HCT116 (cell line): ENCODE data around the gene MGAT4A. TPM values are rescaled to one million over a fixed set of nuclear protein-coding genes. Genes with fewer than 3 reads are reported as not detected.

ENCODE experiments used
- ATAC-seq: fragments of 200-7000 bp; cut with Tn5 transposase; 2 replicates; pipeline ENCODE4 v1.9.1; 2020; ENCODE audit warnings: mild to moderate bottlenecking, moderate library complexity
- BruUV-seq: library from RNA; stranded (reverse); fragments of 400-500 nt; replicated peaks from 2 replicates; lab custom pipeline; 2021; lab: Mats Ljungman, UMichigan
- CTCF ChIA-PET: fragments of 300-600 bp; sonication (Branson Sonifier 250); formaldehyde crosslinking; loops from one replicate; lab custom pipeline; 2021; ENCODE audit warnings: antibody characterized with exemption; lab: Charles Lee
- POLR2A ChIA-PET: fragments of 300-600, 350-600 bp; sonication (Branson Sonifier 250); formaldehyde crosslinking; loops from one replicate; lab custom pipeline; 2021; ENCODE audit warnings: antibody characterized with exemption; lab: Charles Lee
- RAD21 ChIA-PET, 2 experiments: fragments of 300-600 bp; sonication (Branson Sonifier 250); formaldehyde crosslinking; loops; one replicate each; lab custom pipeline; 2023; ENCODE audit warnings: low total read pairs in 2 of 2; ENCODE audit not compliant: uncharacterized antibody in 2 of 2, unreplicated experiment in 2 of 2, low non-redundant PET in 1 of 2; lab: Charles Lee
- DNase-seq: peaks from one replicate; pipeline ENCODE4 v3.0.0-alpha.2; 2010; ENCODE audit warnings: low read depth, low spot score
- H2AFZ ChIP-seq: fragments of 200-600 bp; shearing (Covaris generic), sonication (generic); 2 replicates; pipeline ENCODE4 v1.6.1; 2017; ENCODE audit warnings: low read depth, mixed run types, mixed read lengths, antibody characterized with exemption, low read length; ENCODE audit not compliant: poor library complexity, severe bottlenecking
- H3K27ac ChIP-seq: 2 replicates; pipeline ENCODE4 v1.5.1; 2012; ENCODE audit warnings: low read depth, low read length
- H3K27me3 ChIP-seq: fragments of 200-600 bp; sonication (generic); 2 replicates; pipeline ENCODE4 v1.6.1; 2016; ENCODE audit warnings: mixed run types, low read length, mixed read lengths; ENCODE audit not compliant: insufficient read depth
- H3K36me3 ChIP-seq, 2 experiments: fragments of 200-500 bp in 1 of 2; fragments of 200-600 bp in 1 of 2; sonication (Bioruptor generic) in 1 of 2; sonication (generic) in 1 of 2; 2 replicates each; pipeline versions ENCODE4 v1.5.1 to v1.6.1; 2014 to 2016; ENCODE audit warnings: low read length in 2 of 2, inconsistent platforms in 1 of 2, mixed read lengths in 1 of 2, mixed run types in 1 of 2; ENCODE audit not compliant: insufficient read depth in 2 of 2, control insufficient read depth in 1 of 2
- H3K4me1 ChIP-seq, 2 experiments: fragments of 200-600 bp in 1 of 2; sonication (generic) in 1 of 2; 2 replicates each; pipeline versions ENCODE4 v1.5.1 to v1.6.1; 2012 to 2017; ENCODE audit warnings: low read length in 2 of 2, inconsistent platforms in 1 of 2, mild to moderate bottlenecking in 1 of 2, mixed read lengths in 1 of 2, mixed run types in 1 of 2, moderate library complexity in 1 of 2; ENCODE audit not compliant: insufficient read depth in 2 of 2, control insufficient read depth in 1 of 2
- H3K4me2 ChIP-seq: fragments of 200-600 bp; sonication (generic); 2 replicates; pipeline ENCODE4 v1.6.1; 2017; ENCODE audit warnings: mixed run types, low read length, mixed read lengths
- H3K4me3 ChIP-seq, 2 experiments: fragments of 200-600 bp in 1 of 2; sonication (generic) in 1 of 2; replicated peaks in 1 of 2; 2 replicates each; pipeline ENCODE4 v1.5.1; 2011 to 2016; ENCODE audit warnings: low read length in 2 of 2, control low read depth in 1 of 2, low read depth in 1 of 2, mild to moderate bottlenecking in 1 of 2, mixed read lengths in 1 of 2, mixed run types in 1 of 2
- H3K79me2 ChIP-seq: fragments of 200-600 bp; sonication (generic); 2 replicates; pipeline ENCODE4 v1.6.1; 2017; ENCODE audit warnings: mild to moderate bottlenecking, mixed run types, low read length, moderate library complexity, mixed read lengths; ENCODE audit not compliant: insufficient read depth
- H3K9ac ChIP-seq: fragments of 200-600 bp; sonication (generic); 2 replicates; pipeline ENCODE4 v1.6.1; 2016; ENCODE audit warnings: low read length, mixed read lengths
- H3K9me2 ChIP-seq: fragments of 200-600 bp; sonication (generic), shearing (Covaris generic); 2 replicates; pipeline ENCODE4 v1.6.1; 2017; ENCODE audit warnings: mixed run types, mild to moderate bottlenecking, moderate library complexity; ENCODE audit not compliant: insufficient read depth
- H3K9me3 ChIP-seq, 2 experiments: fragments of 200-500 bp in 1 of 2; fragments of 200-600 bp in 1 of 2; sonication (Bioruptor generic) in 1 of 2; sonication (generic) in 1 of 2; 2 replicates each; pipeline ENCODE4 v1.6.1; 2014 to 2017; ENCODE audit warnings: low read length in 2 of 2, mixed read lengths in 2 of 2, inconsistent platforms in 1 of 2, low read depth in 1 of 2, mild to moderate bottlenecking in 1 of 2, mixed run types in 1 of 2, moderate library complexity in 1 of 2; ENCODE audit not compliant: control insufficient read depth in 1 of 2, insufficient read depth in 1 of 2
- H4K20me1 ChIP-seq: fragments of 200-600 bp; sonication (generic), shearing (Covaris generic); 2 replicates; pipeline ENCODE4 v1.6.1; 2017; ENCODE audit warnings: mixed run types, mild to moderate bottlenecking, moderate library complexity; ENCODE audit not compliant: insufficient read depth
- CEBPB ChIP-seq: IDR thresholded peaks from 2 replicates; pipeline ENCODE4 v1.6.1; 2012; ENCODE audit warnings: low read depth
- EGR1 ChIP-seq: IDR thresholded peaks from 2 replicates; pipeline ENCODE4 v1.6.1; 2012; ENCODE audit warnings: low read depth
- ELF1 ChIP-seq: IDR thresholded peaks from 2 replicates; pipeline ENCODE4 v1.6.1; 2012; ENCODE audit warnings: low read depth, borderline replicate concordance
- EZH2 ChIP-seq: fragments of 200-600 bp; sonication (generic); IDR thresholded peaks from 2 replicates; pipeline ENCODE4 v1.6.1; 2017; ENCODE audit warnings: antibody characterized with exemption, mixed run types
- JUND ChIP-seq: IDR thresholded peaks from 2 replicates; pipeline ENCODE4 v1.6.1; 2012
- POLR2A ChIP-seq: IDR thresholded peaks from 2 replicates; pipeline ENCODE4 v1.7.0; 2011; ENCODE audit warnings: borderline replicate concordance; ENCODE audit not compliant: insufficient read depth, insufficient read length; ENCODE audit errors: extremely low read depth
- POLR2AphosphoS5 ChIP-seq: IDR thresholded peaks from 2 replicates; pipeline ENCODE4 v1.6.1; 2011; ENCODE audit warnings: mild to moderate bottlenecking, low read depth, low read length, moderate library complexity
- RAD21 ChIP-seq: IDR thresholded peaks from 2 replicates; pipeline ENCODE4 v1.6.1; 2012; ENCODE audit warnings: low read depth, mild to moderate bottlenecking
- SIN3A ChIP-seq: IDR thresholded peaks from 2 replicates; pipeline ENCODE4 v1.6.1; 2012; ENCODE audit warnings: low read depth
- SP1 ChIP-seq: IDR thresholded peaks from 2 replicates; pipeline ENCODE4 v1.6.1; 2012; ENCODE audit warnings: low read depth
- SRF ChIP-seq: IDR thresholded peaks from 2 replicates; pipeline ENCODE4 v1.6.1; 2012; ENCODE audit warnings: low read depth
- TCF7L2 ChIP-seq: IDR thresholded peaks from 2 replicates; pipeline ENCODE4 v1.7.0; 2011; ENCODE audit warnings: borderline replicate concordance, inconsistent platforms; ENCODE audit not compliant: insufficient read depth, insufficient read length; ENCODE audit errors: extremely low read depth
- YY1 ChIP-seq: IDR thresholded peaks from 2 replicates; pipeline ENCODE4 v1.6.1; 2011; ENCODE audit warnings: low read length, low read depth, moderate library complexity, mild to moderate bottlenecking; ENCODE audit not compliant: insufficient replicate concordance; ENCODE audit errors: extremely low read depth
- ZFX ChIP-seq: fragments of 450-650 bp; IDR thresholded peaks from 2 replicates; pipeline ENCODE4 v1.6.1; 2017
- intact Hi-C: fragments of 100-400 bp; cut with micrococcal nuclease; formaldehyde crosslinking; loops from 2 replicates; pipeline ENCODE4 v1.10.0; 2022
- total RNA-seq: library from RNA; stranded (reverse); gene quantifications from one replicate; pipeline ENCODE4 v1.2.1, GENCODE V29; 2021; ENCODE audit not compliant: unreplicated experiment
- TF ChIP-seq, protein P1 (sequence below): IDR thresholded peaks from 2 replicates; pipeline ENCODE4 v1.6.1; 2012; ENCODE audit warnings: low read depth
- TF ChIP-seq, protein P2 (sequence below): IDR thresholded peaks from 2 replicates; pipeline ENCODE4 v1.6.1; 2012
- TF ChIP-seq, protein P3 (sequence below): IDR thresholded peaks from 2 replicates; pipeline ENCODE4 v1.6.1; 2012

Gene MGAT4A
- total RNA-seq, 1 experiment from 2014 or later, result 10.2 TPM

DNA sequence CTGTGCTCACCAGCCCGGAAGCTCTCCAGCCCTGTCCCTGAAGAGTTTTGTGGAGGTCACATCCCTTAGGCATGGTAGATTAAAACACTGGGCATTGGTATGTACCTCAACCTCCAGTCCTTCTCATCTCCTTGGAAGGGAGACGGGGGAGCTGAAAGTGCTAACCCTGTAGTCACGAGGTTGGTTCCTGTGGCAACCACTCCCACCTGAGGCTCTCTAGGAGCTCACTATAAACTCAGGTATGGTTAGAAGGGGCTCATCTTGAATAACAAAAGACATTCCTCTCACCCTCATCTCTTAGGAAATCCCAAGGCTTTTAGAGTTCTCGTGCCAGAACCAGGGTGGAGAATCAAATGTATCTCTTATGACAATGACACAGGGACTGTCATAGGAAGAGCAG lies 43.0 kb upstream of the MGAT4A start:
- no peaks in the 10 kb centered on the region for H3K79me2 ChIP-seq
- H3K27me3 ChIP-seq, result no peaks in the 10 kb centered on the region
- BruUV-seq, result no TSS peak
- CTCF ChIA-PET, result no interaction called here
- intact Hi-C loops, result no loop called here
- DNase-seq, result no peak
- RAD21 ChIA-PET, result no interaction called here
- no peak for ATAC-seq
- POLR2A ChIA-PET, result no interaction called here
- H2AFZ ChIP-seq, result no peak overlapping the region
- no peak overlapping the region for H3K4me3 ChIP-seq
- no peak overlapping the region for H3K9ac ChIP-seq
- no peak for TF ChIP-seq POLR2AphosphoS5
- TF ChIP-seq TCF7L2, result no peak
- TF ChIP-seq EGR1, result no peak
- TF ChIP-seq POLR2A, result no peak
- TF ChIP-seq RAD21, result no peak
- TF ChIP-seq ELF1, result no peak
- TF ChIP-seq EZH2, result no peak
- TF ChIP-seq SRF, result no peak
- TF ChIP-seq SP1, result no peak
- TF ChIP-seq SIN3A, result no peak
- TF ChIP-seq YY1, result no peak
- no peak for TF ChIP-seq CEBPB
- TF ChIP-seq, protein P1, sequence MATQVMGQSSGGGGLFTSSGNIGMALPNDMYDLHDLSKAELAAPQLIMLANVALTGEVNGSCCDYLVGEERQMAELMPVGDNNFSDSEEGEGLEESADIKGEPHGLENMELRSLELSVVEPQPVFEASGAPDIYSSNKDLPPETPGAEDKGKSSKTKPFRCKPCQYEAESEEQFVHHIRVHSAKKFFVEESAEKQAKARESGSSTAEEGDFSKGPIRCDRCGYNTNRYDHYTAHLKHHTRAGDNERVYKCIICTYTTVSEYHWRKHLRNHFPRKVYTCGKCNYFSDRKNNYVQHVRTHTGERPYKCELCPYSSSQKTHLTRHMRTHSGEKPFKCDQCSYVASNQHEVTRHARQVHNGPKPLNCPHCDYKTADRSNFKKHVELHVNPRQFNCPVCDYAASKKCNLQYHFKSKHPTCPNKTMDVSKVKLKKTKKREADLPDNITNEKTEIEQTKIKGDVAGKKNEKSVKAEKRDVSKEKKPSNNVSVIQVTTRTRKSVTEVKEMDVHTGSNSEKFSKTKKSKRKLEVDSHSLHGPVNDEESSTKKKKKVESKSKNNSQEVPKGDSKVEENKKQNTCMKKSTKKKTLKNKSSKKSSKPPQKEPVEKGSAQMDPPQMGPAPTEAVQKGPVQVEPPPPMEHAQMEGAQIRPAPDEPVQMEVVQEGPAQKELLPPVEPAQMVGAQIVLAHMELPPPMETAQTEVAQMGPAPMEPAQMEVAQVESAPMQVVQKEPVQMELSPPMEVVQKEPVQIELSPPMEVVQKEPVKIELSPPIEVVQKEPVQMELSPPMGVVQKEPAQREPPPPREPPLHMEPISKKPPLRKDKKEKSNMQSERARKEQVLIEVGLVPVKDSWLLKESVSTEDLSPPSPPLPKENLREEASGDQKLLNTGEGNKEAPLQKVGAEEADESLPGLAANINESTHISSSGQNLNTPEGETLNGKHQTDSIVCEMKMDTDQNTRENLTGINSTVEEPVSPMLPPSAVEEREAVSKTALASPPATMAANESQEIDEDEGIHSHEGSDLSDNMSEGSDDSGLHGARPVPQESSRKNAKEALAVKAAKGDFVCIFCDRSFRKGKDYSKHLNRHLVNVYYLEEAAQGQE, result no peak
- no peak for TF ChIP-seq JUND
- TF ChIP-seq, protein P2, sequence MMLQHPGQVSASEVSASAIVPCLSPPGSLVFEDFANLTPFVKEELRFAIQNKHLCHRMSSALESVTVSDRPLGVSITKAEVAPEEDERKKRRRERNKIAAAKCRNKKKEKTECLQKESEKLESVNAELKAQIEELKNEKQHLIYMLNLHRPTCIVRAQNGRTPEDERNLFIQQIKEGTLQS, result no peak
- TF ChIP-seq ZFX, result no peak
- TF ChIP-seq, protein P3, sequence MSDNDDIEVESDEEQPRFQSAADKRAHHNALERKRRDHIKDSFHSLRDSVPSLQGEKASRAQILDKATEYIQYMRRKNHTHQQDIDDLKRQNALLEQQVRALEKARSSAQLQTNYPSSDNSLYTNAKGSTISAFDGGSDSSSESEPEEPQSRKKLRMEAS, result no peak
- no peak overlapping the region for H3K27ac ChIP-seq
- H4K20me1 ChIP-seq, result no peaks in the 10 kb centered on the region
- H3K36me3 ChIP-seq, result no peaks in the 10 kb centered on the region
- H3K9me3 ChIP-seq, result no peaks in the 10 kb centered on the region
- H3K4me1 ChIP-seq, result no peaks in the 10 kb centered on the region
- no peak overlapping the region for H3K4me2 ChIP-seq
- H3K9me2 ChIP-seq, result no peaks in the 10 kb centered on the region
